Breast epithelium (tissue), 4 donors: ENCODE measurements around the gene CLASP1. TPM values are rescaled to one million over a fixed set of nuclear protein-coding genes. Genes with fewer than 3 reads are reported as not detected.

Source experiments
- DNase-seq, 2 donors: peaks; one replicate each; pipeline ENCODE4 v3.0.0-alpha.2; 2019; ENCODE audit warnings: low spot score in 2 of 2
- H3K27ac ChIP-seq, 2 donors: fragments of 200-600 bp; sonication (generic) in 1 of 2; one replicate each; pipeline ENCODE4 v1.5.1; 2016 to 2019; ENCODE audit warnings: mild to moderate bottlenecking in 1 of 2
- H3K27me3 ChIP-seq, 2 donors: fragments of 200-600 bp; sonication (generic) in 1 of 2; one replicate each; pipeline versions ENCODE4 v1.5.1 to v1.6.0; 2017 to 2019; ENCODE audit warnings: control low read depth in 1 of 2, mild to moderate bottlenecking in 1 of 2
- H3K36me3 ChIP-seq: fragments of 200-600 bp; one replicate; pipeline ENCODE4 v1.5.1; 2019
- H3K4me1 ChIP-seq, 2 donors: fragments of 200-600 bp; sonication (generic); one replicate each; pipeline ENCODE4 v1.5.1; 2016 to 2019; ENCODE audit warnings: control low read depth in 1 of 2
- H3K4me3 ChIP-seq, 3 donors: fragments of 200-600 bp; sonication (generic); 1 replicate in 2 of 3; 2 replicates in 1 of 3; pipeline ENCODE4 v1.5.1; 2016 to 2019; ENCODE audit warnings: mild to moderate bottlenecking in 3 of 3, moderate library complexity in 2 of 3
- H3K9me3 ChIP-seq, 2 donors: fragments of 200-600 bp; sonication (generic) in 1 of 2; one replicate each; pipeline ENCODE4 v1.5.1; 2016 to 2019; ENCODE audit warnings: control low read depth in 1 of 2
- POLR2A ChIP-seq: fragments of 450-650 bp; IDR thresholded peaks from one replicate; pipeline ENCODE4 v1.6.1; 2016; ENCODE audit warnings: antibody characterized with exemption, mild to moderate bottlenecking, moderate library complexity
- POLR2AphosphoS5 ChIP-seq, 3 donors: sonication (generic); formaldehyde crosslinking; IDR thresholded peaks; one replicate each; pipeline ENCODE4 v1.6.1; 2017; ENCODE audit warnings: antibody characterized with exemption in 3 of 3
- intact Hi-C: fragments of 100-400 bp; cut with DNase I; formaldehyde crosslinking; loops from one replicate; pipeline ENCODE4 v1.15.1; 2023; ENCODE audit warnings: low total_unique reads
- total RNA-seq, 3 donors: library from RNA; depleted of rRNA; stranded (reverse); fragments of >200 nt; gene quantifications; one replicate each; pipeline ENCODE4 v1.1.0, GENCODE V29; 2016
- TF ChIP-seq, protein P1 (sequence below), 3 donors: fragments of 450-650 bp; IDR thresholded peaks; one replicate each; pipeline ENCODE4 v1.5.1; 2016 to 2017; ENCODE audit warnings: antibody characterized with exemption in 3 of 3, mild to moderate bottlenecking in 3 of 3, moderate library complexity in 3 of 3

Gene CLASP1
- total RNA-seq, 3 donors from 2014 or later: 80.3 to 106 (median 98.7) TPM

- H3K9me3 ChIP-seq: no peaks in the 10 kb centered on the region
- TF ChIP-seq POLR2A (no peak), POLR2AphosphoS5 (IDR thresholded peaks at IDR 0.05) (no peak)
- TF ChIP-seq, protein P1, sequence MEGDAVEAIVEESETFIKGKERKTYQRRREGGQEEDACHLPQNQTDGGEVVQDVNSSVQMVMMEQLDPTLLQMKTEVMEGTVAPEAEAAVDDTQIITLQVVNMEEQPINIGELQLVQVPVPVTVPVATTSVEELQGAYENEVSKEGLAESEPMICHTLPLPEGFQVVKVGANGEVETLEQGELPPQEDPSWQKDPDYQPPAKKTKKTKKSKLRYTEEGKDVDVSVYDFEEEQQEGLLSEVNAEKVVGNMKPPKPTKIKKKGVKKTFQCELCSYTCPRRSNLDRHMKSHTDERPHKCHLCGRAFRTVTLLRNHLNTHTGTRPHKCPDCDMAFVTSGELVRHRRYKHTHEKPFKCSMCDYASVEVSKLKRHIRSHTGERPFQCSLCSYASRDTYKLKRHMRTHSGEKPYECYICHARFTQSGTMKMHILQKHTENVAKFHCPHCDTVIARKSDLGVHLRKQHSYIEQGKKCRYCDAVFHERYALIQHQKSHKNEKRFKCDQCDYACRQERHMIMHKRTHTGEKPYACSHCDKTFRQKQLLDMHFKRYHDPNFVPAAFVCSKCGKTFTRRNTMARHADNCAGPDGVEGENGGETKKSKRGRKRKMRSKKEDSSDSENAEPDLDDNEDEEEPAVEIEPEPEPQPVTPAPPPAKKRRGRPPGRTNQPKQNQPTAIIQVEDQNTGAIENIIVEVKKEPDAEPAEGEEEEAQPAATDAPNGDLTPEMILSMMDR (IDR thresholded peaks at IDR 0.05): no peak
Measured at GRCh38 chr2:121398853-121399252, 250.4 kb downstream of the CLASP1 start.

DNA sequence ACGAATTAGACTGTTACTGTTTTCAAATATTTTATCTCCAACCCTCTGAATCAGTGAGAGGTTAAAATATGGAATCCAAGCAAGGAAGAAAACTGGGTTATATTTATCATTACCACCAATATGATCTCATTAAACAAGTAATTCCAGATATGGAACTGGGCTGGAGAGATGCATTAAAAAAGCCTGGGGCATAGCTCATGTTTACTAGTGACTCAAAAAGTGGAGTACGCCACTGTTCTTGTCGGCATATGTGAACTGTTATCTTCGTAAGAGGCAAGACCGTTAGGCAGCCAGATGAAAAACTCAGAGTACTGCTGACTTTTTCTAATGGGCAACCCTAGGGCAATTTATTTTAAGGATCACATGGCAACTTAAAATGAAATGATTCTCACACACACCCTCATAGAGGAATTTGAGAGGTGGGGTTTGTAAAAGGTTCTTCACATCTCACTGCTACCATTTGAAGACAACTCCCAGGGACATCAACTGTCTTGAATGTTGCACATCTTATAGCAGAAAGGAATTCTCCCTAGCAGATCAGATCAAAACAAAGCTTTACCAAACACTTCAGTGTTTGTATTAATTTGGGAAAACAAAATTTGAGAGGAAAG is 259.1 kb downstream of the CLASP1 start:
- H3K9me3 ChIP-seq: no peaks in the 10 kb centered on the region
- H3K27ac ChIP-seq: no peak overlapping the region
- H3K4me1 ChIP-seq: no peaks in the 10 kb centered on the region
- no peaks in the 10 kb centered on the region for H3K27me3 ChIP-seq
- H3K36me3 ChIP-seq: peaks cover 7% of the 10 kb centered on the region
- intact Hi-C loops: no loop called here
- no peak overlapping the region for H3K4me3 ChIP-seq
- TF ChIP-seq, protein P1 (IDR thresholded peaks at IDR 0.05): no peak
- TF ChIP-seq POLR2A: no peak
- no peak for TF ChIP-seq POLR2AphosphoS5 (IDR thresholded peaks at IDR 0.05)
- DNase-seq: no peak

More at GRCh38 chr2:121398853-121399252, 250.4 kb downstream of the CLASP1 start:
- Histone ChIP-seq H3K36me3 (no peaks in the 10 kb centered on the region), H3K4me1 (no peaks in the 10 kb centered on the region), H3K4me3 (no peak overlapping the region), H3K27ac (no peak overlapping the region), H3K27me3 (no peaks in the 10 kb centered on the region)
- no peak for DNase-seq
- intact Hi-C loops: no loop called here

GRCh38 chr2:121388371-121388770 is 260.9 kb downstream of the CLASP1 start:
- H3K4me3 ChIP-seq: no peak overlapping the region
- H3K27ac ChIP-seq: no peak overlapping the region
- H3K9me3 ChIP-seq: no peaks in the 10 kb centered on the region
- intact Hi-C loops: no loop called here
- H3K36me3 ChIP-seq: peaks cover 7% of the 10 kb centered on the region
- H3K27me3 ChIP-seq: no peaks in the 10 kb centered on the region
- no peaks in the 10 kb centered on the region for H3K4me1 ChIP-seq
- TF ChIP-seq POLR2A: no peak
- TF ChIP-seq, protein P1 (IDR thresholded peaks at IDR 0.05): no peak
- DNase-seq: no peak

- Histone ChIP-seq H3K4me1 (no peaks in the 10 kb centered on the region), H3K9me3 (no peaks in the 10 kb centered on the region), H3K4me3 (no peak overlapping the region), H3K27ac (no peak overlapping the region), H3K27me3 (no peaks in the 10 kb centered on the region), H3K36me3 (peaks cover 7% of the 10 kb centered on the region)
- TF ChIP-seq POLR2A: no peak
- TF ChIP-seq, protein P1 (IDR thresholded peaks at IDR 0.05): no peak
- TF ChIP-seq POLR2AphosphoS5 (IDR thresholded peaks at IDR 0.05): no peak
- no peak for DNase-seq
- intact Hi-C loops: no loop called here
Measured at GRCh38 chr2:121387591-121388325, 261.5 kb downstream of the CLASP1 start.

GRCh38 chr2:121386707-121387106 is 262.6 kb downstream of the CLASP1 start:
- no peaks in the 10 kb centered on the region for H3K9me3 ChIP-seq
- TF ChIP-seq POLR2AphosphoS5 (IDR thresholded peaks at IDR 0.05) (no peak), POLR2A (no peak)
- TF ChIP-seq, protein P1 (IDR thresholded peaks at IDR 0.05): no peak
- no peaks in the 10 kb centered on the region for H3K4me1 ChIP-seq
- H3K4me3 ChIP-seq: no peak overlapping the region
- H3K27ac ChIP-seq: no peak overlapping the region
- intact Hi-C loops: no loop called here
- peaks cover 7% of the 10 kb centered on the region for H3K36me3 ChIP-seq
- DNase-seq: no peak
- no peaks in the 10 kb centered on the region for H3K27me3 ChIP-seq
